ENCODE results near the gene SCMH1. TPM values are rescaled to one million over a fixed set of nuclear protein-coding genes. Genes with fewer than 3 reads are reported as not detected.

Gene SCMH1
- total and polyA plus RNA-seq, 2 experiments from 2014 or later = 15.0 to 19.4 TPM

DNA sequence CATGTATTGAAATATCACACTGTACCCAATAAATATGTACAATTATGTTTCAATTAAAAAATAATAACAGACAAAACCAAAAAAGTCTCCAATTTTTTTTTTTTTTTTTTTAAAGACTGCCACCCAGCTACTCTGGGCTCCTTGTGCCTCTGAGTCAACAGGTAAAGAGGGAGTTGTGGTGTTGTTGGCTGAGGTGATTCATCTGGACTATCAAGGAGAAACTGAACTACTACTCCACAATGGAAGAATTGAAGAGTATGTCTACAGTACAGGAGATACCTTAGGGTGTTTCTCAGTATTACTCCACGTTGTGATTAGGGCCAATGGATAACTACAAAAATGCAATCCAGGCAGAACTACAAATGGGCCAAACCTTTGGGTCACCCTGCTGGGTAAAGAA, 67.9 kb downstream of the SCMH1 start:
- Mint-ChIP-seq H3K36me3 (ENCODE audit: low read depth) (peaks cover 48% of the 10 kb centered on the region), H3K4me1 (no peaks in the 10 kb centered on the region), H3K4me3 (no peak overlapping the region), H3K27ac (no peak overlapping the region), H3K9me3 (peaks cover 38% of the 10 kb centered on the region), H3K27me3 (ENCODE audit: insufficient read depth, low read depth, poor library complexity) (peaks cover 3% of the 10 kb centered on the region)
- Histone ChIP-seq H3F3A (replicated peaks; ENCODE audit: low read depth) (no peaks in the 10 kb centered on the region), H3K4me2 (no peak overlapping the region), H2AFZ (no peak overlapping the region), H3K9me2 (ENCODE audit: insufficient read depth) (no peaks in the 10 kb centered on the region), H3K4me1 (ENCODE audit: insufficient read depth) (no peaks in the 10 kb centered on the region), H3K36me3 (ENCODE audit: insufficient read depth) (no peaks in the 10 kb centered on the region), H3K27me3 (ENCODE audit: insufficient read depth) (no peaks in the 10 kb centered on the region), H4K20me1 (replicated peaks; ENCODE audit: insufficient read depth) (no peaks in the 10 kb centered on the region), H3K4me3 (no peak overlapping the region), H3K27ac (ENCODE audit: low read depth) (no peak overlapping the region), H3K79me2 (replicated peaks; ENCODE audit: insufficient read depth) (no peaks in the 10 kb centered on the region)
- TF ChIP-seq JUNB (IDR thresholded peaks at IDR 0.05; ENCODE audit: unreplicated experiment) (no peak), ZNF331 (CRISPR knock-in tag; IDR thresholded peaks at IDR 0.05; ENCODE audit: low read depth) (no peak), ETS1 (IDR thresholded peaks at IDR 0.05) (no peak), POLR2AphosphoS5 (IDR thresholded peaks at IDR 0.05; ENCODE audit: low read depth) (no peak)
- no peak for ATAC-seq
- no peak for DNase-seq (ENCODE audit: low spot score)

- Histone ChIP-seq H3K9me2 (ENCODE audit: insufficient read depth) (no peaks in the 10 kb centered on the region), H3K27ac (ENCODE audit: low read depth) (no peak overlapping the region), H3F3A (replicated peaks; ENCODE audit: low read depth) (no peaks in the 10 kb centered on the region), H3K4me3 (no peak overlapping the region), H4K20me1 (replicated peaks; ENCODE audit: insufficient read depth) (no peaks in the 10 kb centered on the region), H3K27me3 (ENCODE audit: insufficient read depth) (no peaks in the 10 kb centered on the region), H3K4me2 (no peak overlapping the region), H3K4me1 (ENCODE audit: insufficient read depth) (no peaks in the 10 kb centered on the region), H3K36me3 (ENCODE audit: insufficient read depth) (no peaks in the 10 kb centered on the region), H3K79me2 (replicated peaks; ENCODE audit: insufficient read depth) (no peaks in the 10 kb centered on the region), H2AFZ (no peak overlapping the region)
- Mint-ChIP-seq H3K9me3 (peaks cover 38% of the 10 kb centered on the region), H3K27me3 (ENCODE audit: insufficient read depth, low read depth, poor library complexity) (peaks cover 3% of the 10 kb centered on the region), H3K36me3 (ENCODE audit: low read depth) (peaks cover 47% of the 10 kb centered on the region), H3K27ac (no peak overlapping the region), H3K4me3 (no peak overlapping the region), H3K4me1 (no peaks in the 10 kb centered on the region)
- ATAC-seq = no peak
- DNase-seq (ENCODE audit: low spot score) = no peak
- TF ChIP-seq EZH2phosphoT487 (IDR thresholded peaks at IDR 0.05; ENCODE audit: unreplicated experiment) = no peak
- TF ChIP-seq, protein P1, sequence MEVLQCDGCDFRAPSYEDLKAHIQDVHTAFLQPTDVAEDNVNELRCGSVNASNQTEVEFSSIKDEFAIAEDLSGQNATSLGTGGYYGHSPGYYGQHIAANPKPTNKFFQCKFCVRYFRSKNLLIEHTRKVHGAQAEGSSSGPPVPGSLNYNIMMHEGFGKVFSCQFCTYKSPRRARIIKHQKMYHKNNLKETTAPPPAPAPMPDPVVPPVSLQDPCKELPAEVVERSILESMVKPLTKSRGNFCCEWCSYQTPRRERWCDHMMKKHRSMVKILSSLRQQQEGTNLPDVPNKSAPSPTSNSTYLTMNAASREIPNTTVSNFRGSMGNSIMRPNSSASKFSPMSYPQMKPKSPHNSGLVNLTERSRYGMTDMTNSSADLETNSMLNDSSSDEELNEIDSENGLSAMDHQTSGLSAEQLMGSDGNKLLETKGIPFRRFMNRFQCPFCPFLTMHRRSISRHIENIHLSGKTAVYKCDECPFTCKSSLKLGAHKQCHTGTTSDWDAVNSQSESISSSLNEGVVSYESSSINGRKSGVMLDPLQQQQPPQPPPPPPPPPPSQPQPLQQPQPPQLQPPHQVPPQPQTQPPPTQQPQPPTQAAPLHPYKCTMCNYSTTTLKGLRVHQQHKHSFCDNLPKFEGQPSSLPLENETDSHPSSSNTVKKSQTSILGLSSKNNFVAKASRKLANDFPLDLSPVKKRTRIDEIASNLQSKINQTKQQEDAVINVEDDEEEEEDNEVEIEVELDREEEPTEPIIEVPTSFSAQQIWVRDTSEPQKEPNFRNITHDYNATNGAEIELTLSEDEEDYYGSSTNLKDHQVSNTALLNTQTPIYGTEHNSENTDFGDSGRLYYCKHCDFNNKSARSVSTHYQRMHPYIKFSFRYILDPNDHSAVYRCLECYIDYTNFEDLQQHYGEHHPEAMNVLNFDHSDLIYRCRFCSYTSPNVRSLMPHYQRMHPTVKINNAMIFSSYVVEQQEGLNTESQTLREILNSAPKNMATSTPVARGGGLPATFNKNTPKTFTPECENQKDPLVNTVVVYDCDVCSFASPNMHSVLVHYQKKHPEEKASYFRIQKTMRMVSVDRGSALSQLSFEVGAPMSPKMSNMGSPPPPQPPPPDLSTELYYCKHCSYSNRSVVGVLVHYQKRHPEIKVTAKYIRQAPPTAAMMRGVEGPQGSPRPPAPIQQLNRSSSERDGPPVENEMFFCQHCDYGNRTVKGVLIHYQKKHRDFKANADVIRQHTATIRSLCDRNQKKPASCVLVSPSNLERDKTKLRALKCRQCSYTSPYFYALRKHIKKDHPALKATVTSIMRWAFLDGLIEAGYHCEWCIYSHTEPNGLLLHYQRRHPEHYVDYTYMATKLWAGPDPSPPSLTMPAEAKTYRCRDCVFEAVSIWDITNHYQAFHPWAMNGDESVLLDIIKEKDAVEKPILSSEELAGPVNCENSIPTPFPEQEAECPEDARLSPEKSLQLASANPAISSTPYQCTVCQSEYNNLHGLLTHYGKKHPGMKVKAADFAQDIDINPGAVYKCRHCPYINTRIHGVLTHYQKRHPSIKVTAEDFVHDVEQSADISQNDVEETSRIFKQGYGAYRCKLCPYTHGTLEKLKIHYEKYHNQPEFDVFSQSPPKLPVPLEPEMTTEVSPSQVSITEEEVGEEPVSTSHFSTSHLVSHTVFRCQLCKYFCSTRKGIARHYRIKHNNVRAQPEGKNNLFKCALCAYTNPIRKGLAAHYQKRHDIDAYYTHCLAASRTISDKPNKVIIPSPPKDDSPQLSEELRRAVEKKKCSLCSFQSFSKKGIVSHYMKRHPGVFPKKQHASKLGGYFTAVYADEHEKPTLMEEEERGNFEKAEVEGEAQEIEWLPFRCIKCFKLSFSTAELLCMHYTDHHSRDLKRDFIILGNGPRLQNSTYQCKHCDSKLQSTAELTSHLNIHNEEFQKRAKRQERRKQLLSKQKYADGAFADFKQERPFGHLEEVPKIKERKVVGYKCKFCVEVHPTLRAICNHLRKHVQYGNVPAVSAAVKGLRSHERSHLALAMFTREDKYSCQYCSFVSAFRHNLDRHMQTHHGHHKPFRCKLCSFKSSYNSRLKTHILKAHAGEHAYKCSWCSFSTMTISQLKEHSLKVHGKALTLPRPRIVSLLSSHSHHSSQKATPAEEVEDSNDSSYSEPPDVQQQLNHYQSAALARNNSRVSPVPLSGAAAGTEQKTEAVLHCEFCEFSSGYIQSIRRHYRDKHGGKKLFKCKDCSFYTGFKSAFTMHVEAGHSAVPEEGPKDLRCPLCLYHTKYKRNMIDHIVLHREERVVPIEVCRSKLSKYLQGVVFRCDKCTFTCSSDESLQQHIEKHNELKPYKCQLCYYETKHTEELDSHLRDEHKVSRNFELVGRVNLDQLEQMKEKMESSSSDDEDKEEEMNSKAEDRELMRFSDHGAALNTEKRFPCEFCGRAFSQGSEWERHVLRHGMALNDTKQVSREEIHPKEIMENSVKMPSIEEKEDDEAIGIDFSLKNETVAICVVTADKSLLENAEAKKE (CRISPR knock-in tag; IDR thresholded peaks at IDR 0.05) = no peak
- TF ChIP-seq STAT1 (IDR thresholded peaks at IDR 0.05; ENCODE audit: unreplicated experiment) = no peak
- TF ChIP-seq CREB1 (CRISPR knock-in tag; IDR thresholded peaks at IDR 0.05; ENCODE audit: low read depth) = no peak
- no peak for TF ChIP-seq EZH2 (IDR thresholded peaks at IDR 0.05; ENCODE audit: low read depth, unreplicated experiment)
- TF ChIP-seq JUNB (IDR thresholded peaks at IDR 0.05; ENCODE audit: unreplicated experiment) = no peak
- TF ChIP-seq NANOG (IDR thresholded peaks at IDR 0.05; ENCODE audit: borderline replicate concordance) = no peak
- TF ChIP-seq POLR2AphosphoS5 (IDR thresholded peaks at IDR 0.05; ENCODE audit: low read depth) = no peak
- no peak for TF ChIP-seq ETS1 (IDR thresholded peaks at IDR 0.05)
These were observed 68.5 kb downstream of the SCMH1 start for GRCh38 chr1:41173651-41174050.
